Activated CD8-positive, alpha-beta memory T cell treated with anti-CD3 and anti-CD28 coated beads, Interleukin-2, amount 10 ng/mL, durations not matched to agents 7 days and 5 days (primary cell): ENCODE results near the gene RFPL4AL1. TPM values are rescaled to one million over a fixed set of nuclear protein-coding genes. Genes with fewer than 3 reads are reported as not detected.
"Not testable (repeated sequence)": the region's sequence is repeated elsewhere in the genome, so short reads cannot be mapped to it uniquely, and the experiment has no call there.

Experiments used
- ATAC-seq: fragments of 150-1000 bp; cut with Tn5 transposase; one replicate; pipeline ENCODE4 v1.10.0; 2021; ENCODE audit warnings: moderate library complexity
- CTCF ChIA-PET: fragments of 350-600 bp; sonication (Branson Sonifier 250); formaldehyde crosslinking; loops from one replicate; lab custom pipeline; 2021; ENCODE audit warnings: antibody characterized with exemption; lab: Charles Lee
- DNase-seq: peaks from one replicate; pipeline ENCODE4 v3.0.0-alpha.2; 2020
- H3K27ac Mint-ChIP-seq: one replicate; pipeline ENCODE4 v1.8.0; 2021; ENCODE audit warnings: mild to moderate bottlenecking, mixed read lengths
- H3K27me3 Mint-ChIP-seq: one replicate; pipeline ENCODE4 v1.8.0; 2021; ENCODE audit warnings: mixed read lengths
- H3K36me3 Mint-ChIP-seq: one replicate; pipeline ENCODE4 v1.8.0; 2021; ENCODE audit warnings: mild to moderate bottlenecking, mixed read lengths
- H3K4me1 Mint-ChIP-seq: one replicate; pipeline ENCODE4 v1.8.0; 2021; ENCODE audit warnings: mixed read lengths
- H3K4me3 Mint-ChIP-seq: one replicate; pipeline ENCODE4 v1.8.0; 2021; ENCODE audit warnings: mild to moderate bottlenecking, moderate library complexity, mixed read lengths
- H3K9me3 Mint-ChIP-seq: one replicate; pipeline ENCODE4 v1.8.0; 2022; ENCODE audit warnings: low read depth, mixed read lengths
- total RNA-seq, 2 experiments: library from RNA; stranded (reverse); gene quantifications; one replicate each; pipeline ENCODE4 v1.2.3, GENCODE V29; 2021

RFPL4AL1 gene
- not detected for total RNA-seq

GRCh38 chr19:55768818-55769217 lies at the start of gene RFPL4AL1:
TSS of gene RFPL4AL1 (plus strand) at chr19:55769118. CDS start at chr19:55771805, 2,687 bp downstream.
- not testable (repeated sequence) for H3K27me3 Mint-ChIP-seq, H3K4me1 Mint-ChIP-seq

DNA sequence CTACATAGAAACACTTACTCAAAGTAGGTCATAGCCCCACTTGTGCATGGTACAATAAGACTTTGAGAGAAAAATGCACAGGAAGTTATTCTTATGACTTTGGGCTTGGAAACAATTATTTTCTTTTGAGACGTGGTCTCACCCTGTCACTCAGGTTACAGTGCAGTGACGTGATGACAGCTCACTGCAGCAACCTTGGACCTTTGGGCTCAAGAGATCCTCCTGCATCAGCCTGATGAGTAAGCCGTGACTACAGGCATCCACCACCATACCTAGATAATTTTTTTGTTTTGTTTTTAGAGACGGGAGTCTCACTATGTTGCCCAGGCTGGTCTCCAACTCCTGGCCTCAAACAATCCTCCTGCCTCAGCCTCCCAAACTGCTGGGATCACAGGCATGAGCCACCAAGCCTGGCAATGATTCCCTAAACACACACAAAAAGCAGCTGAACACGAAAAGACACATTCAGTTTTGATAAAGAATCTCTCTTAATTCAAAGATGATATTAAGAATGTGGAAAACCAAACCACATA lies 48.6 kb upstream of the RFPL4AL1 start:
- no peak for DNase-seq
- Mint-ChIP-seq H3K4me3 (no peak overlapping the region), H3K27me3 (peaks cover 6% of the 10 kb centered on the region), H3K9me3 (peaks cover 12% of the 10 kb centered on the region), H3K4me1 (no peaks in the 10 kb centered on the region), H3K36me3 (no peaks in the 10 kb centered on the region), H3K27ac (no peak overlapping the region)
- CTCF ChIA-PET, result no interaction called here
- ATAC-seq, result no peak

More at GRCh38 chr19:55768818-55769217, at the start of gene RFPL4AL1:
- ATAC-seq, H3K4me3 Mint-ChIP-seq, CTCF ChIA-PET, H3K36me3 Mint-ChIP-seq, H3K27ac Mint-ChIP-seq, H3K9me3 Mint-ChIP-seq, DNase-seq: not testable (repeated sequence)

DNA sequence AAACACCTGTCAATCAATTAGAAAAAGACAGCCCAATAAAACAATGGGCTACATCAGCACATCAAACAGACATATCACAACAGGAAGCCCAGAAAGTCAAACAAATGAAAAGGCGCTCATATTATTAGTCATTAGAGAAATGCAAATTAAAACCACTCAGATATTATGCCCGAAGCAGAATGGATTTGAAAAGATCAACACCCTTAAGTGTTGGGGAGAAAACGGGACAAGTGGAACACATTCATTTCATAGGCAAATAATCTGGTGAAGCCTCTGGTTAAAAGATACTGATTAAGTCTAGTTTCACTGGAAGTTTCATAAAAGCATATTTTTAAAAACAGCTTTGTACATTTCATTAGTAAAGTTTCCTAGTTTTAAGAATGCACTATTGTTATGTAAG lies 48.1 kb upstream of the RFPL4AL1 start:
- peaks cover 12% of the 10 kb centered on the region for H3K9me3 Mint-ChIP-seq
- H3K27me3 Mint-ChIP-seq, result peaks cover 6% of the 10 kb centered on the region

GRCh38 chr19:55723491-55723890 lies 45.4 kb upstream of the RFPL4AL1 start:
- ATAC-seq (no peak), DNase-seq (no peak)
- H3K9me3 Mint-ChIP-seq, result peaks cover 12% of the 10 kb centered on the region
- CTCF ChIA-PET, result no interaction called here
- no peaks in the 10 kb centered on the region for H3K4me1 Mint-ChIP-seq
- no peak overlapping the region for H3K27ac Mint-ChIP-seq
- no peaks in the 10 kb centered on the region for H3K36me3 Mint-ChIP-seq
- no peak overlapping the region for H3K4me3 Mint-ChIP-seq
- H3K27me3 Mint-ChIP-seq, result peaks cover 8% of the 10 kb centered on the region

More for the DNA sequence above, 48.1 kb upstream of the RFPL4AL1 start:
- Mint-ChIP-seq H3K4me1 (no peaks in the 10 kb centered on the region), H3K27ac (no peak overlapping the region), H3K4me3 (no peak overlapping the region), H3K36me3 (no peaks in the 10 kb centered on the region)
- DNase-seq (no peak), ATAC-seq (no peak)
- CTCF ChIA-PET, result no interaction called here

GRCh38 chr19:55730378-55730777 lies 38.5 kb upstream of the RFPL4AL1 start:
- not testable (repeated sequence) for H3K27ac Mint-ChIP-seq, DNase-seq, H3K9me3 Mint-ChIP-seq, H3K27me3 Mint-ChIP-seq, H3K4me1 Mint-ChIP-seq, H3K36me3 Mint-ChIP-seq, ATAC-seq, H3K4me3 Mint-ChIP-seq
- CTCF ChIA-PET, result interaction anchor here (1.0 kb wide), 1 partner anchor 26 kb away, joined by 3 read pairs; no protein-coding TSS in a partner anchor

- DNase-seq (no peak), ATAC-seq (no peak)
- no peak within 1 kb of the TSS for H3K27ac Mint-ChIP-seq
- no peaks in the 10 kb centered on the region for H3K9me3 Mint-ChIP-seq
- H3K27me3 Mint-ChIP-seq, result no peaks in the 10 kb centered on the region
- H3K4me3 Mint-ChIP-seq, result no peak within 1 kb of the TSS
- CTCF ChIA-PET, result interaction anchor here (1.0 kb wide), 1 partner anchor 107 kb away, joined by 4 read pairs; no protein-coding TSS in a partner anchor
- H3K4me1 Mint-ChIP-seq, result no peaks in the 10 kb centered on the region
- peaks cover 1% of the 10 kb centered on the region for H3K36me3 Mint-ChIP-seq
These were observed 30.6 kb upstream of the RFPL4AL1 start, which contains the start of gene NLRP9 for GRCh38 chr19:55738302-55738701. TSS of gene NLRP9 (minus strand) at chr19:55738402. CDS start at chr19:55738374, 28 bp downstream.

GRCh38 chr19:55750715-55751114 lies 18.2 kb upstream of the RFPL4AL1 start:
- no peak for ATAC-seq
- Mint-ChIP-seq H3K4me1 (no peaks in the 10 kb centered on the region), H3K27me3 (no peaks in the 10 kb centered on the region), H3K27ac (no peak overlapping the region), H3K36me3 (no peaks in the 10 kb centered on the region), H3K9me3 (no peaks in the 10 kb centered on the region), H3K4me3 (no peak overlapping the region)
- DNase-seq, result no peak
- CTCF ChIA-PET, result no interaction called here

GRCh38 chr19:55753401-55753800 lies 15.5 kb upstream of the RFPL4AL1 start:
- no peaks in the 10 kb centered on the region for H3K36me3 Mint-ChIP-seq
- no peak overlapping the region for H3K27ac Mint-ChIP-seq
- H3K4me1 Mint-ChIP-seq, result no peaks in the 10 kb centered on the region
- DNase-seq (no peak), ATAC-seq (no peak)
- no peaks in the 10 kb centered on the region for H3K9me3 Mint-ChIP-seq
- CTCF ChIA-PET, result no interaction called here
- no peak overlapping the region for H3K4me3 Mint-ChIP-seq
- no peaks in the 10 kb centered on the region for H3K27me3 Mint-ChIP-seq

- CTCF ChIA-PET, H3K27me3 Mint-ChIP-seq, H3K9me3 Mint-ChIP-seq, H3K4me3 Mint-ChIP-seq, H3K27ac Mint-ChIP-seq, H3K36me3 Mint-ChIP-seq, ATAC-seq, DNase-seq, H3K4me1 Mint-ChIP-seq: not testable (repeated sequence)
These were observed 12.1 kb upstream of the RFPL4AL1 start for GRCh38 chr19:55756808-55757207.

DNA sequence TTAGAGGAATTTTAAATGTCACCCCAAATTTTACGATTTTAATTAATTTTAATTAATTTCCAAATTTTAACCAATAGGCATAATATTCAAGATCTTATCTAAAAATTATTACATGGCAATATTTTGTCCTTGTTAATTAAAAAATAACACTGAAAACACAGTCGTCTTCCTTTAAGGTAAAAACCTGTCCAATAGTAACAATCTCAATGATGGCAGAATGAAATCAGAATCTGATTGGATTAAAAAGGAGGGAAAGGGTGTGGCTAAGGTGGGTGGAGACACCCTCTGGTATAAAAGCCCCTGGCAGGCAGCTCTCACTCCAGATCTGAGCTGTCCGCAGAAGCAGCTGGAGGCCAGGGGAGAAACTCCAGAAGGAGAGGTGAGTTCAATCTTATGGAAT lies 10.1 kb upstream of the RFPL4AL1 start, which contains the start of gene RFPL4A:
TSS of gene RFPL4A (plus strand) at position 301 of the 400 bp plus-strand sequence. CDS start 2,704 bp downstream, outside the sequence.
- ATAC-seq, H3K27me3 Mint-ChIP-seq, H3K36me3 Mint-ChIP-seq, H3K4me3 Mint-ChIP-seq, H3K4me1 Mint-ChIP-seq, H3K9me3 Mint-ChIP-seq, DNase-seq, H3K27ac Mint-ChIP-seq, CTCF ChIA-PET: not testable (repeated sequence)

GRCh38 chr19:55766466-55766865 lies 2.5 kb upstream of the RFPL4AL1 start:
- Mint-ChIP-seq H3K4me3 (no peak overlapping the region), H3K36me3 (no peaks in the 10 kb centered on the region), H3K9me3 (peaks cover 8% of the 10 kb centered on the region), H3K27me3 (peaks cover 4% of the 10 kb centered on the region), H3K4me1 (no peaks in the 10 kb centered on the region), H3K27ac (no peak overlapping the region)
- DNase-seq (no peak), ATAC-seq (no peak)
- CTCF ChIA-PET, result no interaction called here

DNA sequence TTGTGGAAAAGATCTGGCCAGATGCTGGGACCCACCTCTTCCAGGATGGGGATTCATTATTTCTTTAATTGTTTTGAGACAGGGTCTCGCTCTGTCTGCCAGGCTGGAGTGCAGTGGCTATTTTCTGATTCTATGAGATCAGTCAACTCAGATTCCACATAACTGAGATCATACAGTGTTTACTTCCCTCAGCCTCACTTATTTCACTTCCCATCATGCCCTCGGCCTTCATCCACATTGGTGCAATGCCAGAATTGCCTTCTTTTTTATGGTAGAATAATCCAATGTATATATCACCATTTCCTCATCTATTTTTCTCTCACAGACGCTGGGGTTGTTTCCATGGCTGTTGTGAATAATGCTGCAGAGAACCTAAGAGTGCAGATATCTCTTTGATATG lies 714 bp downstream of the RFPL4AL1 start:
- H3K9me3 Mint-ChIP-seq, H3K4me3 Mint-ChIP-seq, ATAC-seq, H3K27ac Mint-ChIP-seq, H3K27me3 Mint-ChIP-seq, DNase-seq, CTCF ChIA-PET, H3K4me1 Mint-ChIP-seq, H3K36me3 Mint-ChIP-seq: not testable (repeated sequence)

GRCh38 chr19:55777528-55777927 lies 8.6 kb downstream of the RFPL4AL1 start:
- Mint-ChIP-seq H3K4me3 (no peak overlapping the region), H3K9me3 (peaks cover 2% of the 10 kb centered on the region), H3K27me3 (no peaks in the 10 kb centered on the region), H3K27ac (no peak overlapping the region), H3K4me1 (no peaks in the 10 kb centered on the region), H3K36me3 (no peaks in the 10 kb centered on the region)
- DNase-seq (no peak), ATAC-seq (no peak)
- CTCF ChIA-PET, result no interaction called here

GRCh38 chr19:55778331-55778730 lies 9.4 kb downstream of the RFPL4AL1 start:
- Mint-ChIP-seq H3K4me3 (no peak overlapping the region), H3K36me3 (no peaks in the 10 kb centered on the region), H3K4me1 (no peaks in the 10 kb centered on the region), H3K27me3 (no peaks in the 10 kb centered on the region), H3K27ac (no peak overlapping the region), H3K9me3 (peaks cover 2% of the 10 kb centered on the region)
- DNase-seq (no peak), ATAC-seq (no peak)
- CTCF ChIA-PET, result no interaction called here
